HK-2 (cell line): Measurements from ENCODE around the gene CSTF1.

ENCODE experiments used
- DNase-seq: peaks from one replicate; pipeline ENCODE4 v3.0.0-alpha.2; 2018; ENCODE audit not compliant: unreplicated experiment

The CSTF1 gene

DNA sequence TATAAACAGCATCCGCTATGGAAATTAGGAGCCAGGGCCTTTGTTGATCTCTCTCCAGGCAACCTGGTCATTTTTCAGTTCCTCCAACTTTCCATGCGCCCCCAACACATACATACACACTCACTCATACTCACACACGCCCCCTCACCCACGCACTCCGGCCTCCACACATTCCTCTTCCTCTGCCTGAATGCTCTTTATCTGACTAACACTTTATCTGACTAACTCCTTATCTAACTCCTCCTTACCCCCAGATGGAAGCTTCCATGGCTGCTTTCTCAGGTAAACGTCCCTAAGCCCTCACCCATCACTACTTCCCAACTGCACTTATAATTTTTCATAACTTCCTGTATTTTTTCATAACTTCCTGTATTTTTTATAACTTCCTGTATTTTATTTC, 37.1 kb downstream of the CSTF1 start:
- peak; percentile 57 for DNase-seq

DNA sequence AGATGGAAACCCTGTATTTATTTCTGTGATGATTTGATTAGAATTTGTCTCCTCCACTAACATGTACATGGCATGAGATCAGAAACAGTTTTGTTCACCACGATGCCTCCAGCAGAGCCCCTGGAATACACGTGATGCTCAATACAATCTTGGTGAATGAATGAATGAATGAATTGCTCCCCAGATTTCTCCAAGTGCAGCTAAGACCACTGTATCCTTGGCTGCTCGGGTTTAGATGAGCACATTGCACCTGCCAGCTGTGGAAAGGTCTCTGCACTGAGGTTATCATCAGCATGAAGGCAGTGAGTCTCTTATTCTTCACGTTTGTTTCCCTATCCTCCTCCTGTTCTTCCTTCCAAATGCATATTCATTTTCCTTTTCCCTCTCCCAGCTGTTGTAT, 37.5 kb downstream of the CSTF1 start:
- no peak for DNase-seq

- DNase-seq = no peak
Observed at GRCh38 chr20:56430461-56430860, 38.0 kb downstream of the CSTF1 start.

GRCh38 chr20:56430957-56431356, 38.5 kb downstream of the CSTF1 start:
- no peak for DNase-seq

DNA sequence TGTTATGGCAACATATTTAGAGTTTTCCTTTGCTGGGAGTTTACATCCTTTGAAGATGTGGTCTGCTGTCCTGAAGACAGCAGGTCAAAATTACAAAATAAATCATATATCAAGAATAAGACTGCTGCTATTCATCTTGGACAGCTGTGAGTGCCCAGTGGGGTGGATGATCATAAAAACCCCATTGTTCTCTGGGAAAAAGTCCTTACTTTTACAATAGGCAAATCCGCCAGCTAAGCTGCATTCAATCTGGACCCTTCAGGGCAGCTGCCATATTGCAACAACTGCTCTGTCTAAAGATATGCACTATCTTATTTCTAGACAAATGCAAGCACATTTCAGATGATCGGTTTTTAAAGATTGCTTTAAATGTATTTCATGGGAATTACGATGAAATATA, 39.0 kb downstream of the CSTF1 start:
- DNase-seq = no peak

GRCh38 chr20:56433221-56433879, 40.9 kb downstream of the CSTF1 start:
- no peak for DNase-seq

- DNase-seq = no peak
Observed at GRCh38 chr20:56433880-56434255, 41.4 kb downstream of the CSTF1 start.

- DNase-seq = no peak
Observed at GRCh38 chr20:56437196-56437960, 44.9 kb downstream of the CSTF1 start.

DNA sequence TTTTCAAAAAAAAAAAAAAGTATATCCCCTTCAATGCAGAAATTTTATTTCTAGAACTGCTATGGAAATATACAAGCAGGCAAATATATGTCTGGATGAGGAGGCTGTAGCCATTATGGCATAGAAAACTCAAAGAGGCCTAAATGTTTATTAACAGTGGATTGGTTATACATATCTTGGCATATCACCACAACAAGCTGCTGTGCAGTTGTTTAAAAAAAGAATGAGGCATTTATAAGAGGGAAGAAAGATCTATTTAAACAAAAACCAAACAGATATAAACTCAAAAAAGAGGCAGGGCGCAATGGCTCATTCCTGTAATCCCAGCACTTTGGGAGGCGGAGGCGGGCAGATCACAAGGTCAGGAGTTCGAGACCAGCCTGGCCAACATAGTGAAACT, 45.8 kb downstream of the CSTF1 start:
- no peak for DNase-seq

DNA sequence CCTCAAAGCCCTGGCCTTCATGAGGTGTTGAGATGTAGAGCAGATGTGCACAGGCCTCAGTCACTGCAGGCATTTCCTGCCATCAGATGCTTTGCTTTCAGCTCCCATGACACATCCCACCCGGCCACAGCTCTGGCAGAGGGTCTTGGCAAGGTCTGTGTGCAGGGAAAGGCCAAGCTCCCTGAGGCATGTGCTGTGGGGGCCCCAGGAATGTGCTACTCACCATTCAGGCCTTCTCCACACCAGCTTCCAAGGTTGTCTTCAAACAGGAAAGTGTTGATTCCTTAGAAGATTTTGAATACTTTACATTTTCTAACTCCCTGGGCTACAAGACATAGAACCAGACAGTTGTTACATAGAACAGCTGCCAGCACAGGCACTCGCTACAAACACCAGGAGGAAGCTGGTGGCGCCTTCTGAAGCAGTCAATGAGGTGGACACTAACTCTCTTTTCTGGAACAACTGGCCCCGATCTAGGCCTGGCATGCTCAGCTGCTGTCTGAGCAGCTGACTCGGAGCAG, 47.4 kb downstream of the CSTF1 start:
- DNase-seq = peak; percentile 20

- no peak for DNase-seq
Observed at GRCh38 chr20:56440346-56441007, 48.0 kb downstream of the CSTF1 start.

DNA sequence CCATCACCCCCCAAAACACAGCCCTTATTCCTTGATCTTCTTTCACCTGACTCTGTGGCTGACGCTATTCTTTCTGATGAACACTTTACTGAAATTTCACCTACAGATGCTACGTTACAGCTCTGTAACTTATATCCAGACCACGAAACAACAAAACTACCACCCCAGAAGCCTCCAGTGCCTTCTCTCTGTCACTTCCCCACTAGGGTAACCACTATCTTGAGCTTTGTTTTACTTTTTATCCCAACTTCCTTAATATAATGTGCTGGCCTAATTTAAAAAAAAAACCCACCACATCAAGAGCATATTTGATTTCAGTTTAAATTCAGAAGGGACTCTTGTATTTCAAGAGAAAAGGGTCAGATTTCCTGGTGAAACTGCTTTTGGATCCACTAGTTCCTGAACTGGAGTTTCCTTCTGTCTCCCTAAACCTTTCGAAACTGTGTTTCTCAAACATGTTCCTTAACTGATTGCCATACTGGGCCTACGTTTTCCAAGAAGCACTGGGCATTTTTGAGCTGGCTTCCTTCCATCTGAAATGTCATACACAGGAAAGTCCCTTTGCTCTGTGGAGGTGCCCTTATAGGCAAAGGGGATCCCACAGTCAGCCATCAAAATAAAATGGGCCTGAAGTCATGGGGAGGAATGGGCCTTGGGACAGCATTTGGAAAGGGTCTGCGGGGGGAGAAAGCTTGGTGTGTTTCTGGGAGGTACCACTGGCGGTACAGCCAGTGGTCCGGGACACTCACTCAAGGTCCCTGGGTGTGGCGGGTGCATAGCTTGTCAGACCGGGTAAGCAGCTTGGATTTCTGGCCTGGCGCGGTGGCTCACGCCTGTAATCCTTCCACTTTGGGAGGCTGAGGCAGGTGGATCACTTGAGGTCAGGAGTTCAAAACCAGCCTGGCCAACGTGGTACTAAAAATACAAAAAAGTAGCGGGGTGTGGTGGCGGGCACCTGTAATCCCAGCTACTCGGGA, 50.2 kb downstream of the CSTF1 start:
- no peak for DNase-seq

DNA sequence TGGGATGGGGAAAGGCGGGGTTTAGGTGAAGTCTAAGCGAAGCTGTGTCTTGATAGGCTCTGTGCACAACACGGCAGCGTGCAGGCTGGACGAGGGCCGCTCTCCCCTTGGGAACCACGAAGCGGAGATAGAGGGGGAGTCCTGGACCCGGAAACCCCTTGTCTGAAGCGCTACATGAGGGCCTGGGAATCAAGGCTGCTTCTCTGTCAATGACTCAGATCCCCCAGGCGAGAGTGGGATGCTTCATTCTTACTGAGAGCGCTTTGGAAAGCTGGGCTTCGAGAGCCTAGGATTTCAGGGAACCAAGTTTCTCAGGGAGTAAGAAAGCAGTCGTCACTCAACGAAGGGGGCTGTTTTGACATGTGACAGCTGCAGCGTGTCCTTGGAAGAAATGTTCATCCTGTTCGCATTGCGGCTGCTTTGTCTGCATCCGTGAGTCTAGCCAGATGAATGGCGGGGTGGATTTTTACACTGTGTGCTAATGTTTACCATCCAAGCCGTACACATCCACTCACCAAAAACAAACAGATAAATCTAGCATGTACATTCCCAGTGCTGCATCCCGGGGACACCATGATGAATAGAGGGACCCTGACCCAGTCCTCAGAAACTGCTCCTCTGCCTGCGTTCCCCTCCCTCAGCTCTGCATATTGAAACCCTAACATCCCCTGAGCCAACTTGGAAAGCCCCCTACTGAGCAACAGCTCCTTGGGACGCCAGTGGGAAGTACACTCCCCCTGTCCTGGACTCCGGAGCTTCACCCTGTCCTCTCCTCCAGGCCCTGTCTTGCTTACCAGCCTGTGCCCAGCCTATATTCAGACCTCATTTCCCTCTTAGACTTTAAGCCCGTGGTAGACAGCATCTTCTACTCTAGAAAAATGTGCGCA, 51.5 kb downstream of the CSTF1 start:
- no peak for DNase-seq

DNA sequence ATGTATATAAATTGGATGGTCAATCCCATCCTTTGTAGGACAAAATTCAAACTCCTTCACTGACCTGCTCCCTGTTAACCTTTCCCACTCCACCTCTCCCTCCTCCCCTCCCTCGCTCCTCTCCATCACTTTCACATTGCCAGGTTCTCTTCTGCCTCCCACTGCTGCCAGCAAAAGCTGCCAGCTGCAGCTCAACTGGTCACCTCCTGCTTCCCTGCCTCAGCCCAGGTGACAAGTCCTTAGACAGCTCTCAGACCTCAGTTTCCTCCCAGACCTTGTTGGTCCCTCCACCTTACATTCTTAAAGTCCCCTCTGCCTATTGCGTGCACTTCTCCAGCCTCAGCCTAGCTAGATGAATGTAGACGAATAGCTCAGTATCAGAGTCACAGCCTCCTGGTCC, 52.7 kb downstream of the CSTF1 start:
- DNase-seq = no peak

GRCh38 chr20:56445540-56445939, 53.1 kb downstream of the CSTF1 start:
- DNase-seq = no peak

GRCh38 chr20:56447227-56447626, 54.8 kb downstream of the CSTF1 start:
- no peak for DNase-seq

DNA sequence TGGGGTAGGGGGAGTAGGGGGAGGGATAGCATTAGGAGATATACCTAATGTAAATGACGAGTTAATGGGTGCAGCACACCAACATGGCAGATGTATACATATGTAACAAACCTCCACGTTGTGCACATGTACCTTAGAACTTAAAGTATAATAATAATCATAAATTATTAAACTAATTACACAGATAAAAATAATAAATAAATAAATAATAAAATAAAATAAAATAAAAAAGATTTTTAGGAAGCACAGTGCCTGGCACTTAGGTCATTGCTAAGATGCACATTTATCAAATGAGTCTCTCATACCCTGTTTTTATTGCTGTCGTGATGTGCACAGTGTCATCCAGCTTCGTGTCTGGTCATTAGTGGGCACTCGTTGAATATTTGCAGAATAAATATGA, 57.0 kb downstream of the CSTF1 start:
- no peak for DNase-seq

DNA sequence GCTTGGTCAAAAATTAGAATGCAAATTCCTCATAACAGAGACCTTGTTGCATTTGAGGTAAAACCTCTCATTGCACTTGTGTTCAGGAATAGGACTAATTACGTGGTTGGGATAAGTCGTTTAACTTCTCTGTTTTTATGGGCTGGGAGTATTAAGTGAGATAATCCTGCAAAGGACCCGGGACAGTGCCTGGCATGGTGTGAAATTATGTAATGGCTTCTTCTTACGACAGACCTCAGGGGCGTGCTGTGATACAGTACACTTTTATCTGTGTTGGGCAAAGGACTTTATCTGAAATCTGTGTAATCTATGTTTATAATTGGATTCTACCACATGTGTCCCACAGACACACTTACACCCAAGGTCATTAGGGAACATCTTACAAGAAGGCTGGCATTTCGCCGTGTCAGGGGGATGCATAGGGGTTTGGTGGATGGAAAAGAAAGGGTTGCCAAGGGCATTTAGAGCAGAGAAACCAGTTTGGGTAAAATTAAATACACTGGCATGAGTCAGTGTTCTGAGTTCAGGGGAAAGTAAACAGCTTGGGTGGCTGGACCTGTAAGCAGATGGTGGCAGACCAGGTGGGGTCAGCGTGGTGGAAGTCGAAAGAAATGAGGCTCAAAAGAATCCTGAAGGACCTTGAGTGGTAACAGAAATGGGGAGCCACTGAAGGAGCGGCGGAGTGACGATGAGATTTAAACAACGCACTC, 58.8 kb downstream of the CSTF1 start:
- DNase-seq = no peak

DNA sequence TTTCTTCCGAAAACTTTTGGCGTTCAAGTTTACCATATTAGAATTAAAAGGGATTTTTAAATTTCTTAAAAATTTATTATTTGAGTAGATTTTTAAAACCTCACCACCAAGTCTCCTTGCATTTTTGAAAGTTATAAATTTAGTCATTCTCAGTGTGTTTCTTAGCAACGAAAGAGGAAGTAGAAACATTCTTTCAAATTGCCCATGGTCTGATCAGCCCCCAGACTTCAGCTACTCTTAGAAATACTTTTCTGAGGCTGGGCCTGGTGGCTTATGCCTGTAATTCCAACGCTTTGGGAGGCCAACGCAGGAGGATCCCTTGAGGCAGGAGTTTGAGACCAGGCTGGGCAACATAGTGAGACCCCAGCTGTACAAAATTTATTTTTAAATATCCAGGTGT, 60.9 kb downstream of the CSTF1 start:
- no peak for DNase-seq

GRCh38 chr20:56454754-56455153, 62.3 kb downstream of the CSTF1 start:
- no peak for DNase-seq
